HG03135 (cell line): ENCODE results near the gene PRKCE.
A peak's percentile ranks its signal among the peaks of the same experiment; 100 is the strongest.

Experiments
- ATAC-seq: cut with Tn5 transposase; IDR thresholded peaks from one replicate; pipeline ENCODE4 v1.9.1; 2021; ENCODE audit warnings: mild to moderate bottlenecking, moderate library complexity; ENCODE audit not compliant: unreplicated experiment

PRKCE gene

GRCh38 chr2:46173030-46173429, 521.6 kb downstream of the PRKCE start:
- ATAC-seq, result no peak

DNA sequence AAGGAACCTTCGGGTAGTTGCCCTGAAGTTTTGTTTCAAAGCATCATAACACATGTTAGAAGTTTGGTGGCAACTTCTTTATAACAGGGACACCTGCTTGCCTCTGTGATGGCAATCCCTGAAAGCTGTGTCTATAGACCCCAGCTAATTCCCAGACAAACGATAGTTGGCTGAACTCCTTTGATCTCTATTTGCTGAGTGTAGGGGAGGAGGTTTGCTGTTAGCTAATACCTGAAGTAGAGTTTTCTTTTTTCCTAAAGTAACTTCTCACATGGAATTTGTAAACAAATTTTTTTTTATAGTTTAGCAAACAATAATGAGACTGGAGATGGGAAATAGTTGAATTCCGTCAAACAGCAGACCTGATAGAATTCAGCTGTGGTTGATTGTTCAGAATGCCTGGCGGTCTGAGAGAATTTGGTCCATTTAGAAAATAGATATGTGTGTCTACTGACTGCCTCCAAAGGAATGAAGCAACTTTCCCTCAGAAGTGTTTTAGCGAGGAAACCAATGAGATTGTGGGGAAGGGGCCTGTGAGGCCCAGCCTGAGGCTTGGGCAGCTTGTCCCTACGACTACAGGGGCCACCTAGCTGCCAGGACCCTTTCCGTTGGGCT, 522.3 kb downstream of the PRKCE start:
- no peak for ATAC-seq

GRCh38 chr2:46174345-46175170, 523.1 kb downstream of the PRKCE start:
- no peak for ATAC-seq

DNA sequence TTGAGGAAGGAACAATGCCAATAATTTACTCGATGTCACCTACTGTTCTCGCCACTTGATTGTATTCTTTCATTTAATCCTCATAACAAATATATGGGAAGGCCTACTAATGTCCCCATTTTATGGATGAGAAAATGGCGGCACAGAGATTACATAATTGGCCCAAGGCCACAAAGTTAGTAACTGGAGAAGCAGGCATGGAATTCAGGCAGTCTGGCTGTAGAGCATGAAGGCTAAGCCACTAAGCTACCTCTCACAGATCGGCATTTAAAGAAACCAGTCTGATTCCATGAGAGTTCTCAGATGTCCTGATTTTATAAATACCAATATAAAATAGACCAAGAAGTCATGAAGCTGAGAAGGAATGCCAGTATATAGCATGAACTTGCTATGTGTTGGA, 523.9 kb downstream of the PRKCE start:
- no peak for ATAC-seq

- ATAC-seq, result no peak
Observed at GRCh38 chr2:46177461-46178089, 526.1 kb downstream of the PRKCE start.

DNA sequence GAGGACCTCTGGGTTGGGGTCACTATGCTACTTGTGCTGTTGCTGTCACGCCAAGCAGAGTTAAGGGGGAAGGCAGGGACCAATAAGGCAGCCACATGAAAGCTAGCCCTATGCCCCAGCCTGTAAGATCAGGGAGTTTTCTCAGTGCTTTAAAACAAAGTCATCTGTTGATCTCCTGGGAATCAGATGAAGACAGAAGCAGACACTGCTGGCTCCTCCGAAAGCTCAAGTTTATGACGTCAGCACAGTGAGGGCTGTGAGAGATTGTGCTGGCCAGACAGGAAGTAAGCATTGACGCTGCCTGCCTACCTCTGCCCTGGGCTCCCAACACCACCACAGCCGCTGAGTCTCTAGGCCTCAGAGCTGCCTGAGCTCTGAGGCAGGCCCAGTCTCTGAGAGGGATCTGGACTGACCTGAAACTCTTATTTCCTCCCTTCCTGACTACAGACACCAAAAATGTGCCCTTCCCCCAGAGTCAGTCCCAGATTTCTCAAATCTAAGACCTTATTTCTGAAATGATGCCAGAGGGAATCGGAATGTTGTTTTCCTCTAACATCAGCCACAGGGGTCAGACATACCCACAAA, 527.7 kb downstream of the PRKCE start:
- peak; percentile 80 for ATAC-seq

GRCh38 chr2:46180189-46180588, 528.7 kb downstream of the PRKCE start:
- no peak for ATAC-seq

GRCh38 chr2:46181306-46181705, 529.8 kb downstream of the PRKCE start:
- no peak for ATAC-seq

GRCh38 chr2:46181789-46182530, 530.5 kb downstream of the PRKCE start:
- ATAC-seq, result no peak

GRCh38 chr2:46183426-46183825, 532.0 kb downstream of the PRKCE start:
- ATAC-seq, result no peak

DNA sequence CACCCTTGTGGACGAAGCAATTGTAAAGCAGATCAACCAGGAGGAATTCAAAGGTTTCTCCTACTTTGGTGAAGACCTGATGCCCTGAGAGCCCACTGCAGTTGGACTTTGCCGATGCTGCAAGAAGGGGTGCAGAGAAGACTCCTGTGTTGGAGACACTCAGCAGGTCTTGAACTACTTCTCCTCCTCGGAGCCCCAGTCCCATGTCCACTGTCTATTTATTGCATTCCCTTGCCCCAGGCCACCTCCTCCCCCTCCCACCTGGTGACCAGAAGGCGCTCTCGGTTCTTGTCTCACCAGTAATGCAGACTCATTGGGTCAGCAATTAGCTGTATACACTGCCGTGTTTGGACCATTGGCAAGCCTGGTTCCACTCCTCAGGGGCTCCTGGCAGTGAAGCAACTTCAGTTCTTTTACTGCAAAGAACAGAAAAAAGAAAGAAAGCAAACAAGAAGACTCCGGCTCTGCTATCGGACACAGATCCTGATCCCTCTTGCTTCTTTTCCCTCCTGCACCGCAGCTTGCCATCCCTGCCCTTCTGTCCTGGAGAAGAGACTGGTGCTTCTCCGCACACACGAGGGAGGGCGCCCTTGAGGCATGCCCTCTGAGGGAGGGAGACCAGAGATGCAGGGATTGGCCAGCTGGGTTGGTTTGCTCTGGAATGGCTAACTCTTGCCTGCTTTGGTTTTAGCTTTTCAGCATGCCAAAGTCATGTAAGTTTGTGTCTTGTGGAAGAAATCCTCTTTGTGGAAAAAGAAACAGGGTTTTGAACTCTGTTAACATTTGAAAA, 533.5 kb downstream of the PRKCE start:
- ATAC-seq, result no peak

- ATAC-seq, result peak; percentile 87
Observed at GRCh38 chr2:46187112-46187618, 535.7 kb downstream of the PRKCE start.

- ATAC-seq, result no peak
Observed at GRCh38 chr2:46188041-46188716, 536.7 kb downstream of the PRKCE start.

DNA sequence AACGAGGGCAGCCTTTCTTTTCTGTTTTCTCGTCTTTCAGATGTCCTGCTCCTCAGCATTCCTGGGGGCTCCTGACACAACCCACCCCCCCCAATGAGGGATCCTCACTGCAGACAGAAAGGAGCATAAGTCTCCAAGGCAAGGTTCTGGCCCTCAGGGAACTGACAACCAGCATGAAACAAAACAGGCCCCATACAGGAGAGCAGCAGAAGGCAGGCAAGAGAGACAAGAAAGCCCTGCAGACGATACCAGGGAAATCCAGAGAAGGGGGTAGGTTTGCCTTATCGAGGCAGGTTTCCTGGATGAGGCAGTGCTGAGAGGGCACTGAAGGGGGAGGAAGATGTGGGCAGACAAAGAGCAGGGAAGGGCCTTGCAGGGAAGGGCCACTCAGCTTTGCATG, 541.9 kb downstream of the PRKCE start:
- ATAC-seq, result no peak

GRCh38 chr2:46193855-46194254, 542.4 kb downstream of the PRKCE start:
- no peak for ATAC-seq

- ATAC-seq, result no peak
Observed at GRCh38 chr2:46194856-46195255, 543.4 kb downstream of the PRKCE start.

GRCh38 chr2:46195819-46196218, 544.3 kb downstream of the PRKCE start:
- no peak for ATAC-seq

- no peak for ATAC-seq
Observed at GRCh38 chr2:46196871-46197462, 545.5 kb downstream of the PRKCE start.

DNA sequence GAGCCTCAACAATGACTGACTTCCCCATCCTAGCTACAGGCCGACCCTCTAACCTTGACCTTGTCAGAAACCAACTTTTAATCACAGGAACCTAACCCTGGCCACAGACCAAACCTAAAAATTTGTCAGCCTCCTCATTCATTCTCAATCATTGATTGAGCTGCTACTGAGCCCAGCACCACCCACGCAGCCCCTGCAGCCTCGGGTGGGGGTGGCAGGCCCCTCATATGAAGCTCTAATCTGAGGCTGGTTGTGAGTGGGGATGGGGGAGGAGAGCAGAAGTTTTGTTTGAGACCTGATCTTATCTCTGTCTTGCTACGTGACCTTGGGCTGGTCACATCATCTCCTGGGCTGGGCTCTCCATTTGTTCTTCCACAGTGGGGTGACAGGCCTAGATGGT, 546.2 kb downstream of the PRKCE start:
- no peak for ATAC-seq
